H9 (cell line): ENCODE results near the gene R3HCC1L. TPM values are rescaled to one million over a fixed set of nuclear protein-coding genes. Genes with fewer than 3 reads are reported as not detected.

Source experiments
- DNase-seq: peaks from one replicate; pipeline ENCODE4 v3.0.0-alpha.2; 2017
- H2AFZ ChIP-seq: one replicate; pipeline ENCODE4 v1.6.1; 2013; ENCODE audit warnings: mild to moderate bottlenecking, low read length, control low read depth, moderate library complexity
- H2AK5ac ChIP-seq: 2 replicates; pipeline ENCODE4 v1.6.1; 2013; ENCODE audit warnings: low read length, control low read depth, mixed read lengths; ENCODE audit not compliant: insufficient read length
- H2BK120ac ChIP-seq: one replicate; pipeline ENCODE4 v1.6.1; 2013; ENCODE audit warnings: low read depth, mild to moderate bottlenecking, low read length, control low read depth, inconsistent platforms; ENCODE audit not compliant: poor library complexity, severe bottlenecking
- H2BK12ac ChIP-seq: 2 replicates; pipeline ENCODE4 v1.6.1; 2013; ENCODE audit warnings: low read length, control low read depth, mixed read lengths, low read depth; ENCODE audit not compliant: insufficient read length
- H2BK15ac ChIP-seq: 2 replicates; pipeline ENCODE4 v1.6.1; 2013; ENCODE audit warnings: low read depth, low read length, control low read depth
- H2BK20ac ChIP-seq: one replicate; pipeline ENCODE4 v1.6.1; 2013; ENCODE audit warnings: low read depth, mild to moderate bottlenecking, low read length, control low read depth, inconsistent platforms; ENCODE audit not compliant: poor library complexity, severe bottlenecking
- H2BK5ac ChIP-seq: 2 replicates; pipeline ENCODE4 v1.6.1; 2013; ENCODE audit warnings: low read length, control low read depth, mixed read lengths; ENCODE audit not compliant: insufficient read length
- H3K14ac ChIP-seq: 2 replicates; pipeline ENCODE4 v1.6.1; 2013; ENCODE audit warnings: low read length, control low read depth; ENCODE audit not compliant: insufficient read depth
- H3K18ac ChIP-seq: 2 replicates; pipeline ENCODE4 v1.6.1; 2013; ENCODE audit warnings: low read depth, mild to moderate bottlenecking, mixed read lengths, low read length, control low read depth; ENCODE audit not compliant: insufficient read length
- H3K23ac ChIP-seq: 2 replicates; pipeline ENCODE4 v1.6.1; 2013; ENCODE audit warnings: low read length, control low read depth, mixed read lengths, low read depth; ENCODE audit not compliant: insufficient read length
- H3K23me2 ChIP-seq: 2 replicates; pipeline ENCODE4 v1.6.1; 2013; ENCODE audit warnings: low read depth, mild to moderate bottlenecking, mixed read lengths, low read length, control low read depth; ENCODE audit not compliant: insufficient read length, poor library complexity, severe bottlenecking
- H3K27ac ChIP-seq: 2 replicates; pipeline ENCODE4 v1.5.1; 2013; ENCODE audit warnings: low read length, control low read depth, mixed read lengths, low read depth; ENCODE audit not compliant: insufficient read length
- H3K27me3 ChIP-seq: 2 replicates; pipeline ENCODE4 v1.6.1; 2013; ENCODE audit warnings: low read length, control low read depth, inconsistent platforms; ENCODE audit not compliant: insufficient read depth
- H3K4ac ChIP-seq: 2 replicates; pipeline ENCODE4 v1.6.1; 2013; ENCODE audit warnings: low read depth, mild to moderate bottlenecking, control low read depth, inconsistent platforms, low read length, moderate library complexity
- H3K4me1 ChIP-seq: 2 replicates; pipeline ENCODE4 v1.6.1; 2013; ENCODE audit warnings: low read length, control low read depth, inconsistent platforms; ENCODE audit not compliant: insufficient read depth
- H3K4me2 ChIP-seq: 2 replicates; pipeline ENCODE4 v1.6.1; 2013; ENCODE audit warnings: low read length, control low read depth, mixed read lengths; ENCODE audit not compliant: insufficient read length, insufficient read depth
- H3K56ac ChIP-seq: 2 replicates; pipeline ENCODE4 v1.6.1; 2013; ENCODE audit warnings: low read depth, mild to moderate bottlenecking, mixed read lengths, low read length, control low read depth; ENCODE audit not compliant: insufficient read length
- H3K79me1 ChIP-seq: 2 replicates; pipeline ENCODE4 v1.6.1; 2013; ENCODE audit warnings: low read depth, mild to moderate bottlenecking, moderate library complexity, low read length, control low read depth, inconsistent platforms; ENCODE audit not compliant: insufficient read depth, poor library complexity, severe bottlenecking
- H3K79me2 ChIP-seq: 2 replicates; pipeline ENCODE4 v1.6.1; 2013; ENCODE audit warnings: low read length, control low read depth, inconsistent platforms; ENCODE audit not compliant: insufficient read depth
- H3K9ac ChIP-seq: 2 replicates; pipeline ENCODE4 v1.6.1; 2013; ENCODE audit warnings: low read length, control low read depth, mixed read lengths; ENCODE audit not compliant: insufficient read length; ENCODE audit errors: extremely low read depth
- H3K9me3 ChIP-seq: one replicate; pipeline ENCODE4 v1.6.1; 2013; ENCODE audit warnings: low read depth, low read length, inconsistent platforms; ENCODE audit not compliant: control insufficient read depth
- H3T11ph ChIP-seq: one replicate; pipeline ENCODE4 v1.6.1; 2013; ENCODE audit warnings: mild to moderate bottlenecking, low read length, control low read depth, inconsistent platforms
- H4K20me1 ChIP-seq: one replicate; pipeline ENCODE4 v1.6.1; 2013; ENCODE audit not compliant: control insufficient read depth, insufficient read length, insufficient read depth
- H4K5ac ChIP-seq: 2 replicates; pipeline ENCODE4 v1.6.1; 2013; ENCODE audit warnings: low read depth, mild to moderate bottlenecking, mixed read lengths, low read length, control low read depth; ENCODE audit not compliant: insufficient read length
- H4K8ac ChIP-seq: replicated peaks from 2 replicates; pipeline ENCODE4 v1.6.1; 2013; ENCODE audit warnings: low read length, control low read depth, mixed read lengths, low read depth; ENCODE audit not compliant: insufficient read length
- H4K91ac ChIP-seq: 2 replicates; pipeline ENCODE4 v1.6.1; 2013; ENCODE audit warnings: low read depth, mild to moderate bottlenecking, moderate library complexity, mixed read lengths, low read length, control low read depth; ENCODE audit not compliant: insufficient read length
- H3K27ac Mint-ChIP-seq, 3 experiments: 2 replicates in 2 of 3; 3 replicates in 1 of 3; pipeline ENCODE4 v1.8.0; 2020 to 2021; ENCODE audit warnings: mixed read lengths in 3 of 3, mild to moderate bottlenecking in 1 of 3, moderate library complexity in 1 of 3
- H3K27me3 Mint-ChIP-seq: 2 replicates; pipeline ENCODE4 v1.8.0; 2021; ENCODE audit warnings: low read depth, mild to moderate bottlenecking, moderate library complexity, mixed read lengths
- H3K36me3 Mint-ChIP-seq, 3 experiments: 2 replicates in 2 of 3; 3 replicates in 1 of 3; pipeline ENCODE4 v1.8.0; 2020 to 2021; ENCODE audit warnings: low read depth in 3 of 3, mixed read lengths in 3 of 3; ENCODE audit not compliant: insufficient read depth in 1 of 3
- H3K4me1 Mint-ChIP-seq, 2 experiments: 2 replicates each; pipeline ENCODE4 v1.8.0; 2020; ENCODE audit warnings: mixed read lengths in 2 of 2
- H3K4me3 Mint-ChIP-seq, 2 experiments: 2 replicates in 1 of 2; 3 replicates in 1 of 2; pipeline ENCODE4 v1.8.0; 2020 to 2021; ENCODE audit warnings: mild to moderate bottlenecking in 2 of 2, mixed read lengths in 2 of 2, moderate library complexity in 1 of 2
- H3K9me3 Mint-ChIP-seq, 2 experiments: 2 replicates in 1 of 2; 3 replicates in 1 of 2; pipeline ENCODE4 v1.8.0; 2020; ENCODE audit warnings: mild to moderate bottlenecking in 2 of 2, mixed read lengths in 2 of 2, moderate library complexity in 1 of 2
- CTCF ChIP-seq: fragments of 200-600 bp; sonication (generic); conservative IDR thresholded peaks from 3 replicates; pipeline ENCODE4 v1.8.0; 2021; ENCODE audit warnings: antibody characterized with exemption, mild to moderate bottlenecking
- WGBS: extraction: QIAGEN DNeasy Blood & Tissue Kit; methylation state at CpG from one replicate; pipeline ENCODE4 v1.1.7; 2013; ENCODE audit warnings: missing lambda C conversion rate, low lambda C conversion rate, mixed read lengths; ENCODE audit not compliant: insufficient read length; ENCODE audit errors: extremely low coverage; 5-methylcytosine and 5-hydroxymethylcytosine counted together
- total RNA-seq: library from RNA; stranded (reverse); gene quantifications from 2 replicates; pipeline ENCODE4 v1.2.1, GENCODE V29; 2021

Gene R3HCC1L
- total RNA-seq, 1 experiment from 2014 or later = 18.5 TPM

GRCh38 chr10:98253499-98253898, 119.0 kb downstream of the R3HCC1L start:
- H2BK5ac ChIP-seq = no peak overlapping the region
- H4K91ac ChIP-seq = no peak overlapping the region
- no peak overlapping the region for H3K18ac ChIP-seq
- no peak for TF ChIP-seq CTCF
- H3K56ac ChIP-seq = no peak overlapping the region
- no peaks in the 10 kb centered on the region for H3K23me2 ChIP-seq
- no peaks in the 10 kb centered on the region for H3K9me3 ChIP-seq
- H3K4ac ChIP-seq = no peak overlapping the region
- no peak overlapping the region for H4K8ac ChIP-seq
- no peak overlapping the region for H2BK12ac ChIP-seq
- WGBS = no CpG with 5 or more reads among the region's 17 CpGs
- H3K4me3 Mint-ChIP-seq = no peak overlapping the region
- no peak overlapping the region for H3K23ac ChIP-seq
- no peaks in the 10 kb centered on the region for H3K4me1 ChIP-seq
- no peaks in the 10 kb centered on the region for H4K20me1 ChIP-seq
- no peak overlapping the region for H3K27ac ChIP-seq
- H3K79me1 ChIP-seq = no peaks in the 10 kb centered on the region
- no peak overlapping the region for H3K14ac ChIP-seq
- H3K79me2 ChIP-seq = no peaks in the 10 kb centered on the region
- no peak overlapping the region for H2BK120ac ChIP-seq
- H3K27ac Mint-ChIP-seq = no peak overlapping the region
- no peaks in the 10 kb centered on the region for H3K9me3 Mint-ChIP-seq
- no peaks in the 10 kb centered on the region for H3K27me3 Mint-ChIP-seq
- peaks cover 0 to 4% (median 0%) of the 10 kb centered on the region in 3 experiments; a peak in 1 of 7 replicates for H3K36me3 Mint-ChIP-seq
- DNase-seq = no peak
- H2AK5ac ChIP-seq = no peak overlapping the region
- no peak overlapping the region for H3T11ph ChIP-seq
- H3K4me2 ChIP-seq = no peak overlapping the region
- H4K5ac ChIP-seq = no peak overlapping the region
- no peak overlapping the region for H2BK15ac ChIP-seq
- no peak overlapping the region for H2BK20ac ChIP-seq
- no peak overlapping the region for H2AFZ ChIP-seq
- H3K9ac ChIP-seq = no peak overlapping the region
- peaks cover 10 to 16% of the 10 kb centered on the region in 2 experiments for H3K4me1 Mint-ChIP-seq
- H3K27me3 ChIP-seq = no peaks in the 10 kb centered on the region
